Measurements from ENCODE around the gene ITFG1.
"Not testable (repeated sequence)": the region's sequence is repeated elsewhere in the genome, so short reads cannot be mapped to it uniquely, and the experiment has no call there.

The ITFG1 gene

DNA sequence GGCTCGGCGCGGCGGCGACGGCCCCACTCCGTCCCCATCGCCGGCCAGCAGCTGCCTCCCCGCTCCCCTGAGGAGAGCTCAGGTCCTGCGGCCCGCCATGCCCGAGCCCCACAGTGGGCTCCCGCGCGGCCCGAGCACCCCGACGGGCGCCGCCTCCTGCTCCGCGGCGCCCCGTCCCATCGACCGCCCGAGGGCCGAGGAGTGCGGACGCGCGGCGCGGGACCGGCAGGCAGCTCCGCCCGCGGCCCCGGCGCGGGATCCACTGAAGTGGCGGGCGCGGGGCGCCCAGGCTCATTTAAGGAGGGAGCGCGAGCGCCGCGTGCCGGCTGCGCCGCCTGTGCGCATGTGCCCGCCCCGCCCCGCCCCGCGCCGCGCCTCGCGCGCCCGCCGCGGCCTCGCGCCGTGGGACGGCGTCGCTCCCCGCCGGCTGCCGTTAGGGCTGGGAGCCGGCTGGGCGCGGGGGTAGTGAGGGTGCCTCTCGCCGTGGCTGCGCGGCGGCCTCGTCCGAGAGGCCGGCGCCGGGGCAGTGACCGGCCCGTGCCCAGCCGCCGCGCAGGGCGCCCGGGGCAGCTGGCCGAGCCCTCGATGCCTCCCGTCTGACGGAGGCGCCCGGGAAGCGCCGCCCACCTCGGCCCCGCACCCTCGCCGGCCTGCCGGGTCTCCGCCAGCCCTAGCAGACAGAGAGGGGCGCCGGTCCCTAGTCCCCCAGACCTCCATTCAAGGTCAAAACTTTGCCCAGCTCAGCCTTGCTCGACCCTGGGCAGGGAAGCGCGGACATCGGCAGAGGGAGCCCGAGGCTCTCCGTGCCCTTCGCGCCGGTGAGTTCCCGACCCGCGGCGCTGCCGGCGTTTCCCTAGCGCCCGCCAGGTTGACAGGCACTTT, 316.9 kb downstream of the ITFG1 start, which contains the start of gene NETO2:
NETO2 (minus strand) TSS at position 269 of the 882 bp plus-strand sequence. CDS start 333 bp downstream, outside the sequence.
- no peak for DNase-seq

- DNase-seq = no peak
Measured at GRCh38 chr16:47142821-47143676, 317.8 kb downstream of the ITFG1 start.

- no peak for DNase-seq
Measured at GRCh38 chr16:47142486-47142820, 318.4 kb downstream of the ITFG1 start.

DNA sequence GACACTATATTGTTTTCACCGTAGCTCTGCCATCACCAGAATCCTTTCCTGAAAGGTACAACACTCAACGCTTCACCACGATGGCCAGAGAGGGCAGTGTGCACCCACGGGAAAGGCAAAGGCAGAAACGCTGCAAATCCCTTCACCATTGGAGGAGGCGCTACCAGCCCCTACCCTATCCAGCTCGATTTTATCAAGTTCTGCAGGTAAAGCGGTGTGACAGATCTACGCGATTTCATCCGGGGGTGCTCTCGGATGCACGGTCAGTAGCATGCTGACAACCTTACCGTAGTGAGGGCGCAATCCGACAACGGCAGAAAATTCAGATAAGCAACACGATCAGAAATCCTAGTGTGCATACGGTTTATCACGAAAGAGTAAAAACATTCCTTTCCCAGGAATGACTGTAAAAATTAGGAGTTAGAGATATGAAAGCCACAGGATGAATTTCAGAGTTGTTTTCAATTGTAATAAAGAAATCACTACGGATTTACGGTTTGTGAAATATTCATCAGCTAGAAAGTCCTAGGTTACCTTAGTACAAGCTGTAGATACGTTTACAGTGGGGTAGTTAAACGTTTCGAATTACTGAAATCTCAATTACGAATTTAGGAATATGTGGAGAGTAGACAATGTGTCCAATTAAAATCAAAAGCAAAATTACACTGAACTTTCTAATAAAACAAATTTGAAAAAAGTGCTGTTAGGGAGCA, 318.9 kb downstream of the ITFG1 start:
- DNase-seq = no peak

DNA sequence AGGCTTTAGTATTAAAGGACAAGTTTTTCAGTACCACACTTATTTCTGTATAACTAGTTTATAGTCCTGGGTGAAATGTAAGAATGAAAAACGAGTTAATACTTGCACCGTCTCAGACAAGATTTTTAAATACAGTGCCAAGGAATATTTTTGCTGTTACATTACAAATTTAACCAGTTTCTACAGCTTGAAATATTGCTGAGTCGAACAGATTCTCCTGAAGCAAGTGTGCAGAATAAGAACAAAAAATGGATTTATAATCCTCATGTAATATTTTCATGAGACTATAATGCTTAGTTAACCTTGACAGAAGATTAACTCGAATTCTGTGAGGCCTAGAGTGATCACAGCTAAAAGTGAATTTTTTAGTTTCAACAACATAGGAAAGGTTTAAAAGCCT, 320.2 kb downstream of the ITFG1 start:
- DNase-seq = no peak

- DNase-seq = no peak
Measured at GRCh38 chr16:47139561-47140185, 321.2 kb downstream of the ITFG1 start.

DNA sequence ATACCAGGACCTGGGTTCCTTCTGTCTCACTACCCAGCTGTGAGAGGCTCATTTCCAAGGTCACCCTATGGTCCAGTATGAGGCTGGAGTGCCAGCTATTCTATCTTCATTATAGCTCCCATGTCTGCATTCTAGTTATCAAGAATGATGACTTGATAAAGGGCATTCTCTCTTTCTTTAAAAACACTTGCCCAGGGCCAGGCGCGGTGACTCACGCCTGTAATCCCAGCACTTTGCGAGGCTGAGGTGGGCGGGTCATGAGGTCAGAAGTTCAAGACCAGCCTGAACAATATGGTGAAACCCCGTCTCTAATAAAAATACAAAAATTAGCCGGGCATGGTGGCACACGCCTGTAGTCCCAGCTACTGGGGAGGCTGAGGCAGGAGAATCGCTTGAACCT, 322.9 kb downstream of the ITFG1 start:
- not testable (repeated sequence) for DNase-seq

DNA sequence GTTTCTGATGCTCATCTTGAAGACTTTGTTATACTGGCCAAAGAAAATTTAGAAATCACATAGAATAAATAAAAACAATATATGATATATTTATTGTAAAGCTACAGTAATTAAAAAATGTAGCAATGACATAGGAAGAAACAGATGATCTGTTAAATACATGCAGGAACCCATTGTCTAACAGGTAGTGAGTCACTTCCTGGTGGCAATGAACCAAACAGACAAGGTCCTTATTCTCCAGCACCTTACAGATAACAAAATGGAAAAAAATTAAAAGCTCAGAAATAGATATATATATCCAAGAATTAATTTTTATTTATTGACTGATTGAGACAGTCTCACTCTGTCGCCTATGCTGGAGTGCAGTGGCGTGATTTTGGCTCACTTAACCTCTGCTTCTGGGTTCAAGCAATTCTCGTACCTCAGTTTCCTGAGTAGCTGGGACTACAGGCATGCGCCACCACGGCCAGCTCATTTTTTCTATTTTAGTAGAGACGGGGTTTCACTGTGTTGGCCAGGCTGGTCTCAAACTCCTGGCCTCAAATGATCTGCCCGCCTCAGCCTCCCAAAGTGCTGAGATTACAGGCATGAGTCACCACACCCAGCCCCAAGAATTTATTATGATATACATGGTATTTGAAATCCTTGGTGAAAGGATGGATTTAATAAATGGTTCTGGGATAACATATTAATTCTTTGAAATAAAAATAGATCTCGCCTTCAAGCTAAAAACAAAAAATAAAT, 324.6 kb downstream of the ITFG1 start:
- DNase-seq = no peak

DNA sequence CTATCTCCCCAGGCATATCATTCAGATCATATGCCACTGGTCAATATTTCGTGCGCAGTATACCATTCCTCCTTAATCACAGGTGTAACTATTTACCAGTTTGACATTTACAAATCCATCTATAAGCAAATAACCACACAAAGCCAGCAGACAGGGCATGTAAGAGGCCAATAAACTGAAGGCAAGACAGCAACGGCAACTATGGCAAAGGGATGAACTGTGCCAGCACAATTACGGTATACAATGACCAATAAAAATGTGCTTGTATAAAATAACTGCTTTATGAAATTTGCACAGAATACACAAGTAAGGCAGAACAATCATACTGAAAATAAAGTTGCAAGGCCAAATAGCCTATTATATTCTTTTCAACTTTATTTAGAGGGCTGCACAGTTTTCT, 326.3 kb downstream of the ITFG1 start:
- no peak for DNase-seq

GRCh38 chr16:47132308-47132707, 328.6 kb downstream of the ITFG1 start:
- DNase-seq = no peak

DNA sequence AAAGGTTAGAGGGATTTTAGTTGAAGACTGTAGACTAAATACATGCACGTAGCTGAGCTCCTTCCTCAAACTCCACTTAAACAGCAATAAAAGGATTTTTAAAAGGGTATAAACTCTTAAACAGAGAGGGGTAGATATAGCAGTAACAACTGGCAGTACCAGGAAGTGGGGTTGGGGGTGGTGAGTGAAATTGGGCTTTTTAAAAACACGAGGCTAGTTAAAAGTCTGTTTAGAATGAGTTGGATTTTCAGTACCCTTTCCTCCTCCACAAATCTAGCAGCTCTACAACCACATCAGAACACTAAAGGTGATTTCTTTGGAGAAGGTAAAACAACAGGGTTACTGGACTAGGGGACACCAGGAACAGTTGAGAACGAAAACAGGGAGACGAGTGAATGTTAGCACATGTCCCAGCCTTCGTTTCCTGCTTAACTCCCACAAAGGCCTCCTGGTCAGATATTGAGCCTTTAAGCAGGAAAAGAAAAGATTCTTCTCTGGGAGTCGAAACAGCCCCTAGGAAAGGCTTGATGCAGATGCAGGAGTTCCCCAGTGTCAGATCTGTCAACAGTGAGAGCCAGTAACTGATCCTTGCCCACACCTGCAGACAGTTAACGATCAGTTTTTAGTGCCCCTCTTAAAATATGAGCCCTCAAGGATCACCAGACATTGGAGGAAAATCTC, 331.0 kb downstream of the ITFG1 start:
- no peak for DNase-seq

GRCh38 chr16:47127541-47127940, 333.3 kb downstream of the ITFG1 start:
- DNase-seq = no peak

- no peak for DNase-seq
Measured at GRCh38 chr16:47125757-47126156, 335.1 kb downstream of the ITFG1 start.

DNA sequence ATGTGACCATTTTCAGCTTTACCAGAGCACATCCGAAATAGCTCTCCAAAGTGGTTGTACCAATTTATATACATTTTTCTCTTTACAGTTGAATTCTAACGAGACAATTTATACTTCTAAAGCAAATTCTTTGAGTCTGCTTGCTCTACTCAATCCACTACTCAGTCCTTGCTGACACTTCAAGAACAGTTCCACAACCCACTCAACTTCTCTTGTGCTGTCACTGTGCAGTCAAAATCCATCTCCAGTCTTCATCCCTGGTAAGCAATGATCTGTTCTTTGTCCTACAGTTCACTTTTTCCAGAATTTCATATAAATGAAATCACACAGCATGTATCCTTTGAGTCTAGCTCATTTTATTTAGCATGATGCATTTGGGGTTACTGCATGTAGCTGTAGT, 347.7 kb downstream of the ITFG1 start:
- DNase-seq = no peak

- no peak for DNase-seq
Measured at GRCh38 chr16:47110939-47111338, 349.9 kb downstream of the ITFG1 start.

DNA sequence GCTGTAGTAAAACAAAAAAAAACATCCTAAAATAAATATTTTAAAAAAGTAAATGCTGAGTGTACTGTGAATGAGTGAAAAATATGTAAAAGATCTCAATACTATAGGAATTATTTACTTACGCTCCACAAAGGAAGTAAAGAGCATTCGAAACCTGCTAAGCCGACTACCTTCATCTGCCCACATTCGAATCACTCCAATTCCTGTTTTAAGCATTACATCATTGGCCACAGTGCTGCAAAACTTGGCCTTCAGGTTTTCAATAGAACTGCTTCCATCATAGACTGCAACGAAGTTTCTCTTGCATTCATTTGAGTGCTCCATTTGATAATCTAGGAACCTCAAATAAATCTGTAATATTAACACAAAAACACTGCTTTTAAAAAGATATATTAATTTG, 351.5 kb downstream of the ITFG1 start:
- DNase-seq = no peak

Measured in cortex of kidney (tissue), 1 donor.